Type B pancreatic cell (in vitro differentiated cells): Measurements from ENCODE around the gene DIPK1B. TPM values are rescaled to one million over a fixed set of nuclear protein-coding genes. Genes with fewer than 3 reads are reported as not detected.
"Not testable (repeated sequence)": the region's sequence is repeated elsewhere in the genome, so short reads cannot be mapped to it uniquely, and the experiment has no call there.

Experiments
- DNase-seq: peaks from one replicate; pipeline ENCODE4 v3.0.0; 2021; ENCODE audit warnings: mixed read lengths; ENCODE audit not compliant: unreplicated experiment; ENCODE audit errors: extremely low spot score
- H3K27ac Mint-ChIP-seq: 2 replicates; pipeline ENCODE4 v1.8.0; 2021; ENCODE audit warnings: mild to moderate bottlenecking, mixed read lengths
- H3K27me3 Mint-ChIP-seq: 2 replicates; pipeline ENCODE4 v1.8.0; 2021; ENCODE audit warnings: mixed read lengths
- H3K36me3 Mint-ChIP-seq: 2 replicates; pipeline ENCODE4 v1.8.0; 2021; ENCODE audit warnings: mixed read lengths
- H3K4me1 Mint-ChIP-seq: one replicate; pipeline ENCODE4 v1.8.0; 2021; ENCODE audit warnings: mixed read lengths; ENCODE audit not compliant: unreplicated experiment
- H3K4me3 Mint-ChIP-seq: 2 replicates; pipeline ENCODE4 v1.8.0; 2021; ENCODE audit warnings: mild to moderate bottlenecking, mixed read lengths
- H3K9me3 Mint-ChIP-seq: 2 replicates; pipeline ENCODE4 v1.8.0; 2021; ENCODE audit warnings: mixed read lengths
- total RNA-seq: library from RNA; stranded (reverse); gene quantifications from 2 replicates; pipeline ENCODE4 v1.2.1, GENCODE V29; 2021; ENCODE audit warnings: low replicate concordance
- TF ChIP-seq, protein P1 (sequence below): fragments of 200-600 bp; sonication (generic); conservative IDR thresholded peaks from 2 replicates; pipeline ENCODE4 v1.5.0; 2021; ENCODE audit warnings: antibody characterized with exemption, mild to moderate bottlenecking

DIPK1B gene
- total RNA-seq, 1 donor from 2014 or later, result 48.7 TPM

GRCh38 chr9:136751244-136751643 lies 38.9 kb downstream of the DIPK1B start:
- Mint-ChIP-seq H3K27me3 (peaks cover 12% of the 10 kb centered on the region), H3K4me3 (no peak overlapping the region), H3K4me1 (no peaks in the 10 kb centered on the region)

GRCh38 chr9:136751814-136752213 lies 39.4 kb downstream of the DIPK1B start:
- H3K36me3 Mint-ChIP-seq, result no peaks in the 10 kb centered on the region
- no peak for DNase-seq
- H3K27ac Mint-ChIP-seq, result no peak overlapping the region
- peaks cover 8% of the 10 kb centered on the region for H3K9me3 Mint-ChIP-seq
- H3K4me1 Mint-ChIP-seq, result no peaks in the 10 kb centered on the region
- TF ChIP-seq, protein P1, sequence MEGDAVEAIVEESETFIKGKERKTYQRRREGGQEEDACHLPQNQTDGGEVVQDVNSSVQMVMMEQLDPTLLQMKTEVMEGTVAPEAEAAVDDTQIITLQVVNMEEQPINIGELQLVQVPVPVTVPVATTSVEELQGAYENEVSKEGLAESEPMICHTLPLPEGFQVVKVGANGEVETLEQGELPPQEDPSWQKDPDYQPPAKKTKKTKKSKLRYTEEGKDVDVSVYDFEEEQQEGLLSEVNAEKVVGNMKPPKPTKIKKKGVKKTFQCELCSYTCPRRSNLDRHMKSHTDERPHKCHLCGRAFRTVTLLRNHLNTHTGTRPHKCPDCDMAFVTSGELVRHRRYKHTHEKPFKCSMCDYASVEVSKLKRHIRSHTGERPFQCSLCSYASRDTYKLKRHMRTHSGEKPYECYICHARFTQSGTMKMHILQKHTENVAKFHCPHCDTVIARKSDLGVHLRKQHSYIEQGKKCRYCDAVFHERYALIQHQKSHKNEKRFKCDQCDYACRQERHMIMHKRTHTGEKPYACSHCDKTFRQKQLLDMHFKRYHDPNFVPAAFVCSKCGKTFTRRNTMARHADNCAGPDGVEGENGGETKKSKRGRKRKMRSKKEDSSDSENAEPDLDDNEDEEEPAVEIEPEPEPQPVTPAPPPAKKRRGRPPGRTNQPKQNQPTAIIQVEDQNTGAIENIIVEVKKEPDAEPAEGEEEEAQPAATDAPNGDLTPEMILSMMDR, result no peak
- H3K27me3 Mint-ChIP-seq, result peaks cover 12% of the 10 kb centered on the region
- no peak overlapping the region for H3K4me3 Mint-ChIP-seq

More at GRCh38 chr9:136751244-136751643, 38.9 kb downstream of the DIPK1B start:
- DNase-seq, result no peak
- TF ChIP-seq, protein P1, result no peak
- Mint-ChIP-seq H3K9me3 (peaks cover 8% of the 10 kb centered on the region), H3K27ac (no peak overlapping the region), H3K36me3 (no peaks in the 10 kb centered on the region)

GRCh38 chr9:136753371-136754058 lies 41.1 kb downstream of the DIPK1B start:
- peaks cover 12% of the 10 kb centered on the region for H3K27me3 Mint-ChIP-seq
- no peaks in the 10 kb centered on the region for H3K4me1 Mint-ChIP-seq
- H3K36me3 Mint-ChIP-seq, result no peaks in the 10 kb centered on the region
- DNase-seq, result no peak
- no peak overlapping the region for H3K4me3 Mint-ChIP-seq
- no peak overlapping the region for H3K27ac Mint-ChIP-seq
- TF ChIP-seq, protein P1, result no peak
- peaks cover 8% of the 10 kb centered on the region for H3K9me3 Mint-ChIP-seq

GRCh38 chr9:136754059-136754572 lies 41.7 kb downstream of the DIPK1B start:
- DNase-seq, result no peak
- Mint-ChIP-seq H3K36me3 (no peaks in the 10 kb centered on the region), H3K4me3 (no peak overlapping the region), H3K4me1 (no peaks in the 10 kb centered on the region), H3K27me3 (peaks cover 12% of the 10 kb centered on the region), H3K27ac (no peak overlapping the region), H3K9me3 (peaks cover 8% of the 10 kb centered on the region)
- TF ChIP-seq, protein P1, result no peak

GRCh38 chr9:136754626-136755301 lies 42.4 kb downstream of the DIPK1B start:
- TF ChIP-seq, protein P1, result no peak
- Mint-ChIP-seq H3K36me3 (no peaks in the 10 kb centered on the region), H3K27ac (no peak overlapping the region), H3K4me3 (no peak overlapping the region), H3K9me3 (peaks cover 8% of the 10 kb centered on the region), H3K4me1 (no peaks in the 10 kb centered on the region), H3K27me3 (peaks cover 12% of the 10 kb centered on the region)
- DNase-seq, result no peak

DNA sequence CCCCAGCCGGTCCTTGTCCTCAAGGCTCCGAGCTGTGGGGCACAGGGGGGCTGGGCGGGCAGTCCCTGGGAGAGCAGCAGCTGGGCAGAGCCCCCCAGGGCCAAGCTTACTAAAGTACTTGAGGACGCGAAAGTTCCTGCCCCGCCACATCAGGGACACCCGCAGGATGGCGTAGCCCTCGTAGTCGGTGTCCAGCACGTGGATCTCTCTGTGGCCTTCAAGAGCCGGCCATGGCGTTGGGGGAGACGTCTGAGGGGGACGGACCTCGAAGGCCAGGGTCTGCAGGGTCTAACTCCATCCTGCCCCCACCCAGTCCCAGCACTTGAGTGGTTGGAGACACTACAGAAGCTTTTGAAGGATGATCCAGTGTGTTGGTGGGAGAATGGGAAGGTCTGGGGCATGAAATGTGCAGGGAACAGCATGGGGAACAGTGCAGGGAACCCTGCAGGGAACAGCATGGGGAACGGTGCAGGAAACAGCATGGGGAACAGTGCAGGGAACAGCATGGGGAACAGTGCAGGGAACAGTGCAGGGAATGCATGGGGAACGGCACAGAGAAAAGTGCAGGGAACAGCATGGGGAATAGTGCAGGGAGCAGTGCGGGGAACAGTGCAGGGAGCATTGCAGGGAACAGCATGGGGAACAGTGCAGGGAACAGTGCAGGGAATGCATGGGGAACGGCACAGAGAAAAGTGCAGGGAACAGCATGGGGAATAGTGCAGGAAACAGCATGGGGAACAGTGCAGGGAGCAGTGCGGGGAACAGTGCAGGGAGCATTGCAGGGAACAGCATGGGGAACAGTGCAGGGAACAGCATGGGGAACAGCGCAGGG lies 43.1 kb downstream of the DIPK1B start:
- not testable (repeated sequence) for H3K4me3 Mint-ChIP-seq, H3K27ac Mint-ChIP-seq, H3K9me3 Mint-ChIP-seq, H3K36me3 Mint-ChIP-seq, DNase-seq, H3K4me1 Mint-ChIP-seq
- peaks cover 12% of the 10 kb centered on the region for H3K27me3 Mint-ChIP-seq
